B cell (primary cell): ENCODE measurements around the gene TTLL10. TPM values are rescaled to one million over a fixed set of nuclear protein-coding genes. Genes with fewer than 3 reads are reported as not detected.

Experiments used
- ATAC-seq: fragments of 200-7000 bp; cut with Tn5 transposase; one replicate; pipeline ENCODE4 v1.10.0; 2021; ENCODE audit warnings: low read depth, mild to moderate bottlenecking, moderate number of reproducible peaks, moderate library complexity
- CTCF ChIA-PET: fragments of 350-600 bp; sonication (Branson Sonifier 250); formaldehyde crosslinking; loops from one replicate; lab custom pipeline; 2021; ENCODE audit warnings: antibody characterized with exemption, inconsistent platforms; lab: Charles Lee
- POLR2A ChIA-PET: fragments of 350-600 bp; sonication (Branson Sonifier 250); formaldehyde crosslinking; loops from one replicate; lab custom pipeline; 2021; ENCODE audit warnings: antibody characterized with exemption; lab: Charles Lee
- DNase-seq: peaks from one replicate; pipeline ENCODE4 v3.0.0; 2013
- H2AFZ ChIP-seq: 2 replicates; pipeline ENCODE4 v1.6.1; 2012; ENCODE audit warnings: mild to moderate bottlenecking, low read depth, low read length; ENCODE audit not compliant: insufficient read depth, poor library complexity, severe bottlenecking
- H3K27ac ChIP-seq, 2 donors: 1 replicate in 1 of 2; 2 replicates in 1 of 2; pipeline ENCODE4 v1.5.1; 2012 to 2013; ENCODE audit warnings: low read length in 2 of 2, mild to moderate bottlenecking in 2 of 2, moderate library complexity in 1 of 2
- H3K27me3 ChIP-seq, 4 experiments: fragments of 200-600 bp in 1 of 4; sonication (generic) in 1 of 4; replicated peaks in 1 of 4; 1 replicate in 2 of 4; 2 replicates in 2 of 4; pipeline versions ENCODE4 v1.6.1 to v1.7.0; 2013 to 2016; ENCODE audit warnings: low read length in 3 of 4, mild to moderate bottlenecking in 2 of 4, mixed read lengths in 1 of 4, moderate library complexity in 1 of 4; ENCODE audit not compliant: insufficient read depth in 4 of 4, control insufficient read depth in 3 of 4; ENCODE audit errors: control extremely low read depth in 1 of 4
- H3K36me3 ChIP-seq, 2 experiments: replicated peaks in 1 of 2; 1 replicate in 1 of 2; 2 replicates in 1 of 2; pipeline versions ENCODE4 v1.6.1 to v1.7.1; 2013; ENCODE audit warnings: low read length in 1 of 2; ENCODE audit not compliant: insufficient read depth in 2 of 2, control insufficient read depth in 1 of 2; ENCODE audit errors: control extremely low read depth in 1 of 2, extremely low read depth in 1 of 2
- H3K4me1 ChIP-seq, 2 donors: fragments of 200-600 bp in 1 of 2; sonication (generic) in 1 of 2; 1 replicate in 1 of 2; 2 replicates in 1 of 2; pipeline versions ENCODE4 v1.5.1 to v1.6.1; 2013 to 2017; ENCODE audit warnings: low read length in 2 of 2; ENCODE audit not compliant: control insufficient read depth in 2 of 2, insufficient read depth in 2 of 2
- H3K4me2 ChIP-seq: replicated peaks from 2 replicates; pipeline ENCODE3; 2012; ENCODE audit warnings: mild to moderate bottlenecking, low read depth, low read length; ENCODE audit not compliant: poor library complexity, severe bottlenecking
- H3K4me3 ChIP-seq, 5 experiments: fragments of 200-600 bp in 1 of 5; sonication (generic) in 1 of 5; 1 replicate in 3 of 5; 2 replicates in 2 of 5; pipeline versions ENCODE4 v1.5.1 to v1.7.0; 2011 to 2016; ENCODE audit warnings: low read length in 4 of 5, mild to moderate bottlenecking in 4 of 5, low read depth in 2 of 5, control low read depth in 1 of 5, moderate library complexity in 1 of 5; ENCODE audit not compliant: insufficient read depth in 1 of 5; ENCODE audit errors: control extremely low read depth in 1 of 5, extremely low read depth in 1 of 5
- H3K79me2 ChIP-seq: fragments of 200-600 bp; sonication (generic); one replicate; pipeline ENCODE4 v1.6.0; 2016; ENCODE audit warnings: low read length; ENCODE audit not compliant: control insufficient read depth, insufficient read depth
- H3K9ac ChIP-seq: fragments of 200-600 bp; sonication (generic); 2 replicates; pipeline ENCODE4 v1.6.1; 2017; ENCODE audit warnings: mild to moderate bottlenecking, low read length, moderate library complexity
- H3K9me3 ChIP-seq, 3 donors: one replicate each; pipeline versions ENCODE4 v1.6.1 to v1.7.1; 2013; ENCODE audit warnings: low read length in 2 of 3; ENCODE audit not compliant: control insufficient read depth in 2 of 3, insufficient read depth in 1 of 3; ENCODE audit errors: control extremely low read depth in 1 of 3
- H4K20me1 ChIP-seq: 2 replicates; pipeline ENCODE4 v1.6.0; 2012; ENCODE audit warnings: mild to moderate bottlenecking, low read length; ENCODE audit not compliant: insufficient read depth, control insufficient read depth, poor library complexity, severe bottlenecking
- H3K27ac Mint-ChIP-seq: one replicate; pipeline ENCODE4 v1.8.0; 2021; ENCODE audit warnings: mixed read lengths
- H3K27me3 Mint-ChIP-seq: one replicate; pipeline ENCODE4 v1.8.0; 2021; ENCODE audit warnings: mixed read lengths
- H3K4me1 Mint-ChIP-seq: one replicate; pipeline ENCODE4 v1.8.0; 2021; ENCODE audit warnings: mixed read lengths
- H3K4me3 Mint-ChIP-seq: one replicate; pipeline ENCODE4 v1.8.0; 2021; ENCODE audit warnings: mixed read lengths
- H3K9me3 Mint-ChIP-seq: one replicate; pipeline ENCODE4 v1.8.0; 2022; ENCODE audit warnings: mixed read lengths; ENCODE audit not compliant: insufficient read depth
- CTCF ChIP-seq: fragments of 200-600 bp; IDR thresholded peaks from one replicate; pipeline ENCODE4 v1.8.0; 2022; ENCODE audit warnings: antibody characterized with exemption, mild to moderate bottlenecking
- EZH2 ChIP-seq: IDR thresholded peaks from 2 replicates; pipeline ENCODE4 v1.6.1; 2012; ENCODE audit warnings: borderline replicate concordance, low read depth, mild to moderate bottlenecking, moderate library complexity, low read length; ENCODE audit not compliant: insufficient read depth, poor library complexity, severe bottlenecking
- WGBS: methylation state at CpG from one replicate; pipeline ENCODE4 v1.1.5; 2013; ENCODE audit warnings: missing lambda C conversion rate; ENCODE audit not compliant: insufficient coverage; 5-methylcytosine and 5-hydroxymethylcytosine counted together
- intact Hi-C: fragments of 100-400 bp; cut with micrococcal nuclease; formaldehyde crosslinking; loops from one replicate; pipeline ENCODE4 v1.10.0; 2022
- polyA plus RNA-seq: library from polyadenylated mRNA; depleted of rRNA; stranded (reverse); fragments of >200 nt; gene quantifications from 2 replicates; pipeline ENCODE4 v1.2.3, GENCODE V29; 2012
- total RNA-seq, 2 donors: library from RNA; stranded (reverse); fragments of 120-200 nt in 1 of 2; gene quantifications; 1 replicate in 1 of 2; 2 replicates in 1 of 2; pipeline versions ENCODE4 v1.2.3 to v1.2.4, GENCODE V29; 2013 to 2022

The TTLL10 gene
- total and polyA plus RNA-seq, 2 donors (not counting 1 experiment from before 2014, with no cell fraction given): 0.37 to 0.45 TPM

- H3K27me3 ChIP-seq: no peaks in the 10 kb centered on the region
- intact Hi-C loops: loop anchor here (1.0 to 2.0 kb wide), 6 partner anchors 8 to 115 kb away; partner anchors contain the start of gene TTLL10
- peak; percentile 89 for DNase-seq
- H3K36me3 ChIP-seq: no peaks in the 10 kb centered on the region
- peak overlapping the region; percentile 92 for H3K4me2 ChIP-seq
- peak; percentile 70 for ATAC-seq
- POLR2A ChIA-PET: interaction anchor here (0.6 to 3.4 kb wide), 17 partner anchors 11 to 439 kb away, joined by 3 to 27 read pairs (median 5); partner anchors contain the start of gene TTLL10
- Mint-ChIP-seq H3K4me1 (peaks cover 33% of the 10 kb centered on the region), H3K4me3 (peak overlapping the region; percentile 81), H3K9me3 (peaks cover 3% of the 10 kb centered on the region), H3K27ac (peak overlapping the region; percentile 97), H3K27me3 (no peaks in the 10 kb centered on the region)
- WGBS: under 1% methylated on average over 43 of the region's 48 CpGs
- no peak overlapping the region for H2AFZ ChIP-seq
- H3K4me1 ChIP-seq: peaks cover 31 to 53% of the 10 kb centered on the region in 2 donors
- H3K9me3 ChIP-seq: peaks cover 0 to 22% (median 0%) of the 10 kb centered on the region in 3 donors
- no peaks in the 10 kb centered on the region for H3K79me2 ChIP-seq
- H3K27ac ChIP-seq: peak overlapping the region; percentile 92 to 94
- TF ChIP-seq EZH2 (no peak), CTCF (no peak)
- H3K9ac ChIP-seq: peak overlapping the region; percentile 63
- no peaks in the 10 kb centered on the region for H4K20me1 ChIP-seq
- peak overlapping the region in 4 of 5 experiments; percentile 44 to 60 (median 54) for H3K4me3 ChIP-seq
- CTCF ChIA-PET: interaction anchor here (0.7 to 3.5 kb wide), 6 partner anchors 9 to 114 kb away, joined by 3 to 34 read pairs (median 3); no protein-coding TSS in a partner anchor
These were observed 37.0 kb upstream of the TTLL10 start for GRCh38 chr1:1136547-1137230.
